AG09309 (cell line): ENCODE results near the gene PARP3.

ENCODE experiments used
- DNase-seq: peaks from one replicate; pipeline ENCODE4 v3.0.0-alpha.2; 2010; ENCODE audit warnings: low read depth
- H3K4me3 ChIP-seq: 2 replicates; pipeline ENCODE4 v1.5.1; 2011; ENCODE audit warnings: mild to moderate bottlenecking, low read depth, low read length, moderate library complexity; ENCODE audit not compliant: control insufficient read depth
- TF ChIP-seq, protein P1 (sequence below): IDR thresholded peaks from 2 replicates; pipeline ENCODE4 v1.5.1; 2011; ENCODE audit warnings: mild to moderate bottlenecking, low read depth, low read length, inconsistent platforms; ENCODE audit not compliant: insufficient read depth, control insufficient read depth; ENCODE audit errors: missing control alignments

The PARP3 gene

DNA sequence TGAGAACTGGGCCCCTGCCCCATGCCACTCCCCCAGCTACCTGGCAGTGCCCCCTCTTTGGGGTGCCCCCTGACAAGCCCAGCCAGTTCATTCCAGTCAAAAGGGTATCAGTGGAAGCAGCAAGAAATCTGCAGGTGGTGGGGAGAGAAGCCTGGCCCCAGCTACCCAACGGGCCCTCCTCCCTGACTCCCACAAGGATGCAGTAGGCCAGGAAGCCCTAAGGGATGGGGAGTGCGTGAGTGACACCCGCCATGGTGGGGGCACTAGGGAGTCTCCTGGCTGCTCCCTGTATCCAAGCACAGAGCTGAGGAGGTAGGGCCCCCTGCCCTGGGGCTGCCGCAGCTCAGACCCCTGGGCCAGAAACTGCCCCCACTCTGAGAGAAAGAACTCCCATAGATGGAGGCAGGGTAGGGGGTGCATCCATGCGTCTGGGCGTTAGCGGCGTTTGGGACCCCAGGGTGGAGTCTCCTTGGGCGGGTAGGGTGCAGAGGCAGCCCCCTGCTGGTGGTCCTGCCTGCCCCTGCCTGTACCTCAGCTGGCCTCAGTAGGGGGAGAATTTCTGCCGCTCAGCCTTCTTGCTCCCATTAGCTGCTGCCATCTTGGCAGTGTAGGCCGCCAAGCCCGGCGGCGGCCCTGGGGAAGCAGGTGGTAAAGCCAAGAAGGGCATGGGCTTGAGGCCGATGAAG lies 15.5 kb downstream of the PARP3 start:
- no peak overlapping the region for H3K4me3 ChIP-seq
- no peak for DNase-seq
- TF ChIP-seq, protein P1, sequence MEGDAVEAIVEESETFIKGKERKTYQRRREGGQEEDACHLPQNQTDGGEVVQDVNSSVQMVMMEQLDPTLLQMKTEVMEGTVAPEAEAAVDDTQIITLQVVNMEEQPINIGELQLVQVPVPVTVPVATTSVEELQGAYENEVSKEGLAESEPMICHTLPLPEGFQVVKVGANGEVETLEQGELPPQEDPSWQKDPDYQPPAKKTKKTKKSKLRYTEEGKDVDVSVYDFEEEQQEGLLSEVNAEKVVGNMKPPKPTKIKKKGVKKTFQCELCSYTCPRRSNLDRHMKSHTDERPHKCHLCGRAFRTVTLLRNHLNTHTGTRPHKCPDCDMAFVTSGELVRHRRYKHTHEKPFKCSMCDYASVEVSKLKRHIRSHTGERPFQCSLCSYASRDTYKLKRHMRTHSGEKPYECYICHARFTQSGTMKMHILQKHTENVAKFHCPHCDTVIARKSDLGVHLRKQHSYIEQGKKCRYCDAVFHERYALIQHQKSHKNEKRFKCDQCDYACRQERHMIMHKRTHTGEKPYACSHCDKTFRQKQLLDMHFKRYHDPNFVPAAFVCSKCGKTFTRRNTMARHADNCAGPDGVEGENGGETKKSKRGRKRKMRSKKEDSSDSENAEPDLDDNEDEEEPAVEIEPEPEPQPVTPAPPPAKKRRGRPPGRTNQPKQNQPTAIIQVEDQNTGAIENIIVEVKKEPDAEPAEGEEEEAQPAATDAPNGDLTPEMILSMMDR, result no peak

DNA sequence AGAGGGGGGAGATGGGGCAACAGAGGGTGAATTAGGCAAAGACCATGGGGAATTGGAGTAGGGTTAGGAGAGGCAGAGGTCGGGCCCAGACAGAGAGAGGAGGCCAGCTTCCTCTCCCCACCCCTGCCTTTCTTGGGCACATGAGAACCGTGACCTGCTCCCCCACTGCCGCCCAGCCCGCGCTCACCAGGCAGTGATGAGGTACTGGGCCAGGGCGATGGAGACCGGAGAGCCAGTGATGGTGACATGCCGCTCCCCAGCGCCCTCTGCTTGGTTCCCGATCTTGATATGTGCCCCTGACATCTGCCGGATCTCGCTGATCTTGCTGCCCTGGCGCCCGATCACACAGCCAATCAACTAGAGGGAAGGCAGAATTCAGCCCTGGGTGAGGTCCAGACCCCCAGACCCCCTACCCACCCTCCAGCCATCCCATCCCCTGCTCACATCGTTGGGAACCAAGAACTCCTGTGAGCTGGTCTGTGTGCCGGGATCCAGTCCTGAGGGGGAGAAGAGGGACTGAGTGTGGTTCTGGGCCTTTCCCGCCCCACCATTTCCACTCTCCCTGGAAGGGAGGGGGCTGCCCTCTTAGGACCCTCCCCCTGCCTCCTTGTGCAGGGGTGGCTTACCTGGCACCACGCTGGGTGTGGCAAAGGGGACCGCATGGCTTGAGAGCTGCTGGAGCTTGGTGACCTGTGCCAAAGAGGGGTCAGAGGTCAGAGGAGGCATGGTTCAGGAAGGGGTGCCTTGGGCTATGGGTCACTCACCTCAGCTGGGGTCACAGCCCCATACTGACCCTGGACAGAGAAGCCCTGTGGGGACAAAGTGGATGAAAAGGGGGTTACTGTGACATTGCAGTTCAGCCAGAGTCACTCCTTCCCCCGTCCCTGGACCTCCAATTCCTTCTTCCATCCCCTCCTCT lies 16.7 kb downstream of the PARP3 start:
- H3K4me3 ChIP-seq, result no peak overlapping the region
- no peak for DNase-seq
- TF ChIP-seq, protein P1, result no peak

DNA sequence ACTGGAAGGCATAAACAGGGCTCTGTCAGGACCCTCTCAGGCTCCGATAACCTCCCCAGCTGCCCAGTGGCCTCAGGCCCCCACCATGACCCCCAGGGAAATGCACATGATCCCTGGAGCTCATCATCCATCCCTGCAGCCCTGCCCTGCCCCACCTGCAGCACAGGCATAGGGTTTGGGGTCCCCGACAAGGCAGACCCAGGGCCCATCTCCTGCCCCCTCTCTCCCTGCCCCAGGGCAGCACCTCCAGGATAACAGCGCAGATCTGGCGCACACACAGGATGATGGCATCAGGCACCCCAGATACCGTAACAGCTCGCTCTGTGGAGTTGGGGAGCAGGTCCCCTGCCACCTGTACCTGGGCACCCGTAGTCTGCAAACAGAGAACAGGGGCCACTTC lies 17.5 kb downstream of the PARP3 start:
- no peak overlapping the region for H3K4me3 ChIP-seq
- TF ChIP-seq, protein P1, result no peak

DNA sequence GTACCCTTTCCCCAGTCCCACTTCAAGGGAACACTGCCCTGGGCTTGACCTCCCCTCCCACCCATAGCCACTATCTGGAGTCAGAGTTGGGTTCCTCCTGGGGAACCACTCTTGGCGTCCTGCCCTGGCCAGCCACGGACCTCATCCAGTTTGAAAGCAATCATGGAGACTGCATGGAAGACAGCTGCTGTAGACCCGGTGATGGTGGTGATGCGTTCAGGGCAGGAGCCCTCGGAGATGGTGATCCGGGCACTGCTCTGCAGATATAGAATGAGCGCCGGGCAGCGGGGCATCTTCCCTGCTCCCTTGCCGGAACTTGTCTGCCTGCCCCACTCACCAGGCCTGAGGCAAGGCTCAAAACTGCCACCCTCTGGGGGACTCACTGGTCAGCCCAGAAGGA lies 18.2 kb downstream of the PARP3 start:
- no peak overlapping the region for H3K4me3 ChIP-seq
- TF ChIP-seq, protein P1, result no peak
- no peak for DNase-seq

More for the DNA sequence above, 17.5 kb downstream of the PARP3 start:
- no peak for DNase-seq

DNA sequence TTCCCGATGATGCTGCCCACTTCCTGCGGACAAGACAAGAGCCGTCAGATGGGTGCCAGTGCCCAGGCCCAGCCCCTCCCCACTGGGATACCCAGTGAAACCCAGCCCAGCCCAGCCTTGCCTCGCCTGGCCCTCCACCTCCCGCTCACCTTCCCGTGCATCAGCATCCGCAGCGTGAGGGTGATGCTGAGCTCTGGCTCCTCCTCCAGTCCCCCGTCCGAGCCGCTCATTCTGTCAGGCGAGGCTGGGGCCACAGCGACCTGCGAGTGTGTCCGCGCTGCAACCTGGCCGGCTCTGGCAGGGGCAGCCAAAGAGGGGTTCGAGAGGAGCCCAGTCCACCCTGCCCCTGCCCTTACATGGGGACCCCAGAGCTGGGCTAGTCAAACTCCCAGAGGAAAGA lies 18.8 kb downstream of the PARP3 start:
- no peak for DNase-seq
- H3K4me3 ChIP-seq, result no peak overlapping the region

More for the DNA sequence above, 18.8 kb downstream of the PARP3 start:
- TF ChIP-seq, protein P1, result no peak
